Esophagus squamous epithelium (tissue), 5 donors: Measurements from ENCODE around the gene CCL4. TPM values are rescaled to one million over a fixed set of nuclear protein-coding genes. Genes with fewer than 3 reads are reported as not detected.
"Not testable (repeated sequence)": the region's sequence is repeated elsewhere in the genome, so short reads cannot be mapped to it uniquely, and the experiment has no call there.

Experiments used
- DNase-seq: peaks from one replicate; lab custom pipeline; 2025; lab: John Stamatoyannopoulos, UW
- H3K27ac ChIP-seq, 4 donors: fragments of 200-600 bp; sonication (generic); one replicate each; pipeline ENCODE4 v1.5.1; 2016 to 2019; ENCODE audit warnings: mild to moderate bottlenecking in 1 of 4
- H3K27me3 ChIP-seq, 4 donors: fragments of 200-600 bp; sonication (generic); 1 replicate in 3 of 4; 2 replicates in 1 of 4; pipeline versions ENCODE4 v1.5.1 to v1.6.0; 2017 to 2021; ENCODE audit warnings: antibody characterized with exemption in 1 of 4
- H3K36me3 ChIP-seq, 3 donors: fragments of 200-600 bp; sonication (generic); one replicate each; pipeline ENCODE4 v1.5.1; 2016 to 2019
- H3K4me1 ChIP-seq, 3 donors: fragments of 200-600 bp; sonication (generic); one replicate each; pipeline ENCODE4 v1.5.1; 2017 to 2019
- H3K4me3 ChIP-seq, 4 donors: fragments of 200-600 bp; sonication (generic); 1 replicate in 3 of 4; 2 replicates in 1 of 4; pipeline ENCODE4 v1.5.1; 2016 to 2019; ENCODE audit warnings: mild to moderate bottlenecking in 2 of 4, moderate library complexity in 1 of 4
- H3K9me3 ChIP-seq, 3 donors: fragments of 200-600 bp; sonication (generic); one replicate each; pipeline ENCODE4 v1.5.1; 2016 to 2019
- POLR2A ChIP-seq, 4 donors: fragments of 450-650 bp; IDR thresholded peaks; one replicate each; pipeline ENCODE4 v1.6.1; 2017; ENCODE audit warnings: antibody characterized with exemption in 4 of 4, mild to moderate bottlenecking in 4 of 4, moderate library complexity in 3 of 4
- WGBS, 2 donors: methylation state at CpG; one replicate each; pipeline ENCODE4 v1.1.5; 2018; 5-methylcytosine and 5-hydroxymethylcytosine counted together
- intact Hi-C: fragments of 100-400 bp; cut with DNase I; formaldehyde crosslinking; loops from one replicate; pipeline ENCODE4 v1.15.0; 2022
- total RNA-seq, 4 donors: library from RNA; depleted of rRNA; stranded (reverse); fragments of >200 nt; gene quantifications; one replicate each; pipeline ENCODE4 v1.1.0, GENCODE V29; 2016
- TF ChIP-seq, protein P1 (sequence below), 6 experiments: fragments of 450-650 bp in 4 of 6; fragments of 200-600 bp in 2 of 6; sonication (generic) in 2 of 6; IDR thresholded peaks; one replicate each; pipeline ENCODE4 v1.5.1; 2016 to 2019; ENCODE audit warnings: antibody characterized with exemption in 6 of 6, mild to moderate bottlenecking in 4 of 6, moderate library complexity in 4 of 6
- donor health status: DM: yes; HTN: yes; CAD: no.

Gene CCL4
- total RNA-seq, 4 donors from 2014 or later: 0.56 to 3.2 (median 2.6) TPM

DNA sequence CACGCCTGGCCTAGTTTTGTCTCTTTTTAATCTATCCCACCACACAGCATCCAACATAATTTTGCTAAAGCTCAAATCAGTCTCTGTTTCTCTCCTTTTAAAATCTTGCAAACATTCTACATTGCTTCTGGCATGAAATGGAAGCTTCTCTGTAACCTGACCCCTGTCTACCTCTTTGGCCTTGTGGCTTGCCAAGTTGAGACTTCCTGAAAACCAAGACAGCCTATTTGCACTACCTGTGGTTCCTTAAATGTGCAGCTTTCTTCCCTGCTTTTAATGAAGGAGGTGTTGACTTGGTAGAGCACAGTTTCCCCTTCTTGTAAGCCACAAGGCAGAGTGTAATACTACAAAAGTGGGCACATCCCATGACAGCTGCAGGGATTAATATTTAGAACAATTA lies 7.6 kb upstream of the CCL4 start:
- Histone ChIP-seq H3K9me3 (no peaks in the 10 kb centered on the region), H3K27ac (no peak overlapping the region), H3K4me1 (no peaks in the 10 kb centered on the region), H3K27me3 (peaks cover 0 to 9% (median 0%) of the 10 kb centered on the region in 4 donors), H3K4me3 (no peak overlapping the region), H3K36me3 (no peaks in the 10 kb centered on the region)
- WGBS, 2 donors: 65 to 100% methylated on average over 1 of the region's 1 CpG
- no peak for DNase-seq
- intact Hi-C loops: no loop called here
- TF ChIP-seq, protein P1, sequence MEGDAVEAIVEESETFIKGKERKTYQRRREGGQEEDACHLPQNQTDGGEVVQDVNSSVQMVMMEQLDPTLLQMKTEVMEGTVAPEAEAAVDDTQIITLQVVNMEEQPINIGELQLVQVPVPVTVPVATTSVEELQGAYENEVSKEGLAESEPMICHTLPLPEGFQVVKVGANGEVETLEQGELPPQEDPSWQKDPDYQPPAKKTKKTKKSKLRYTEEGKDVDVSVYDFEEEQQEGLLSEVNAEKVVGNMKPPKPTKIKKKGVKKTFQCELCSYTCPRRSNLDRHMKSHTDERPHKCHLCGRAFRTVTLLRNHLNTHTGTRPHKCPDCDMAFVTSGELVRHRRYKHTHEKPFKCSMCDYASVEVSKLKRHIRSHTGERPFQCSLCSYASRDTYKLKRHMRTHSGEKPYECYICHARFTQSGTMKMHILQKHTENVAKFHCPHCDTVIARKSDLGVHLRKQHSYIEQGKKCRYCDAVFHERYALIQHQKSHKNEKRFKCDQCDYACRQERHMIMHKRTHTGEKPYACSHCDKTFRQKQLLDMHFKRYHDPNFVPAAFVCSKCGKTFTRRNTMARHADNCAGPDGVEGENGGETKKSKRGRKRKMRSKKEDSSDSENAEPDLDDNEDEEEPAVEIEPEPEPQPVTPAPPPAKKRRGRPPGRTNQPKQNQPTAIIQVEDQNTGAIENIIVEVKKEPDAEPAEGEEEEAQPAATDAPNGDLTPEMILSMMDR (IDR thresholded peaks at IDR 0.05): no peak
- TF ChIP-seq POLR2A (IDR thresholded peaks at IDR 0.05): no peak

DNA sequence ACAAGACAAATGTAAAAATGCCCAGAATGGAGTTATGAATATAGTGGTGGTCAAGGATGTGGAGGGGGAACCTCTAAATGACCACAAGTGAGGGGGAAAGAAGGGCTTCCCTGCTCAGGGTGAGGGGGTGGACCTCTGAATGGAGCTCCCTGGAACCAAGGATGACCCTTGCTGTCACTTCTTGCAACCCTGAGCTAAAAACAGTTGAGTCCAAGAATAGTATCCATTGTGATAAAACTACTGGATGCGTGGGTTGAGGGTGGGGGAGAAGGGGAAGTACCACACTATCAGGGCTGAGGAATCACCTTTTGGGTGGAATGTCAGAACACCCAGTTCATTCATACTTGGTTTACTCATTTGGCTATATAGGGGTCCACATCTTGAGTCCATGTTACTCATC lies 4.6 kb upstream of the CCL4 start:
- H3K27ac ChIP-seq, H3K4me3 ChIP-seq, H3K4me1 ChIP-seq, H3K36me3 ChIP-seq, DNase-seq, H3K9me3 ChIP-seq, H3K27me3 ChIP-seq, intact Hi-C loops: not testable (repeated sequence)
- 70 to 100% methylated on average over 1 of the region's 1 CpG for WGBS, 2 donors

DNA sequence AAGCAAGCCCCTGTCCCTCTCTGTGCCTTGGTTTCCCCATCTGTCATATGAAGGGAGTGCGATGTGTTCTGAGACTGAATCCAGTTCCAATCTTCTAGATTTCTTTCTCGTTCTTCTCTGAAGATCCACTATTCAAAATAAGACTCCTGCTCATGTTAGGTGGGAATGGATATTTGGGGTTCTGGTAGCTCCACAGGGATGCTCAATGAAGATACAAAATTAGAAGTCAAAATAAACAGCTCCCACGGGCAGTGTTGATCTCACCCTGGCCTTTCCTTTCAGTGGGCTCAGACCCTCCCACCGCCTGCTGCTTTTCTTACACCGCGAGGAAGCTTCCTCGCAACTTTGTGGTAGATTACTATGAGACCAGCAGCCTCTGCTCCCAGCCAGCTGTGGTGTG lies 619 bp downstream of the CCL4 start:
- peak overlapping the region in 1 of 4 donors; percentile 21 for H3K27ac ChIP-seq
- not testable (repeated sequence) for DNase-seq

DNA sequence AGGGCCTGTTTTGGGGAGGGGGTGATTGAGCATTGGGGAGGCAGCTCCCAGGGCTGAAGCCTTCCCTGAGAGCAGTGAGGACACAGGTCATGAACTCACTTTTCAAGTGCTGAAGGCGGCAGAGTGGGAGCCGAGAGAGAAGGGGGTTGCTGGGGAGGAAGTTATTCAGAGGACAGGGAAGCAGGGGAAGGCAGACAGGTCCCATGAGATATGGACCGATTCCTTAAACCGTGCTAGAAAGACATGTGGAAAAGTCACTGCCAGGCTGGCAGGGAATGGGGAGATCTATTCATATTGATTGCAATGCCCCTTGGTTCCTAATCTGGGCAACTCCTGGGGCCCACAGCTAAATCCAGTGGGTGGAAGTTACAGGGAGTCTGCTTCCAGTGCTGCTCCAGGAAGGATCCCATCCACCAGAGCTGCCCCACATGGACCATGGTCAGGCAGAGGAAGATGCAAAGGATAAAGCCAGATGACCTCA lies 1.1 kb downstream of the CCL4 start:
- intact Hi-C loops: no loop called here
- Histone ChIP-seq H3K36me3 (no peaks in the 10 kb centered on the region), H3K4me1 (no peaks in the 10 kb centered on the region), H3K4me3 (no peak overlapping the region), H3K27ac (peak overlapping the region in 1 of 4 donors; percentile 21), H3K27me3 (peaks cover 0 to 5% (median 0%) of the 10 kb centered on the region in 4 donors), H3K9me3 (no peaks in the 10 kb centered on the region)
- WGBS, 2 donors: 27 to 42% methylated on average over 4 of the region's 4 CpGs
- no peak for TF ChIP-seq POLR2A (IDR thresholded peaks at IDR 0.05)
- TF ChIP-seq, protein P1 (IDR thresholded peaks at IDR 0.05): no peak
- no peak for DNase-seq

More for the DNA sequence above, 619 bp downstream of the CCL4 start:
- intact Hi-C loops, H3K4me1 ChIP-seq, H3K36me3 ChIP-seq, H3K9me3 ChIP-seq, H3K27me3 ChIP-seq: not testable (repeated sequence)
- 59 to 100% methylated on average over 1 to 5 of the region's 7 CpGs for WGBS, 2 donors
- H3K4me3 ChIP-seq: peak overlapping the region in 1 of 4 donors; percentile 11

DNA sequence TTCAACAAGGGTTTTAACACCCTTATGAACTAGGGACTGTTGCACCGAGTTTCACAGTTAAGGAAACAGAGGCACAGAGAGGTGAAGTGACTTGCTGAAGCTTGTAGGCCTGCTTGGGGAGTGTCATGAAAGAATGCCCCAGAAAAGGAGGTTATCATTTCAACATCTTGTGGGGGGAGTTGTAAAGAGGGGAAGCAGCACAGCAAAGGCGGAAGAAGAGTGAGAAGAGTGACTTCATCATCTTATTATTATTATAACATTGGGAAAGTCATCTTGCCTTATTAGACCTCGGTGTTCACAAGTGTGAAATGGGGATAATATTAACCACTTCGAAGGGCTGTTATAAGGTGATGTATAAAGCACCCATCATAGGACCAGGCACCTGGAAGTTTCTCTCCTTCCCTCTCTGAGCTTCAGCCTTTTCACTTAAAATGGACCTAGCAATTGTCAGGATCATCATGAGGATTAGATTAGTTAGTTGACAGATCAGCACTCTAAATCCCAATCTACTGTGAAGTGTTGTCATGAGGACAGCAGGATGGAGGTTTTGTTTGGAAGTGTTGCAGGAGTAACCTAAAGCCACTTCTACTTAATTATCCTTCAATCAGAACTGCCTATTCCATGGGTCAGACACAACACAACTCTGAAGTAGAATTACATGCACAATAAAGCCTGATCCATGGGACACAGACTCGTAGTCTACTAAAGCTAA lies 2.3 kb downstream of the CCL4 start:
- 70 to 76% methylated on average over 5 of the region's 5 CpGs for WGBS, 2 donors
- no peak for DNase-seq
- Histone ChIP-seq H3K4me3 (no peak overlapping the region), H3K9me3 (no peaks in the 10 kb centered on the region), H3K27ac (no peak overlapping the region), H3K4me1 (no peaks in the 10 kb centered on the region), H3K36me3 (no peaks in the 10 kb centered on the region), H3K27me3 (peaks cover 0 to 11% (median 0%) of the 10 kb centered on the region in 4 donors)
- TF ChIP-seq, protein P1 (IDR thresholded peaks at IDR 0.05): no peak
- no peak for TF ChIP-seq POLR2A (IDR thresholded peaks at IDR 0.05)
- intact Hi-C loops: no loop called here

DNA sequence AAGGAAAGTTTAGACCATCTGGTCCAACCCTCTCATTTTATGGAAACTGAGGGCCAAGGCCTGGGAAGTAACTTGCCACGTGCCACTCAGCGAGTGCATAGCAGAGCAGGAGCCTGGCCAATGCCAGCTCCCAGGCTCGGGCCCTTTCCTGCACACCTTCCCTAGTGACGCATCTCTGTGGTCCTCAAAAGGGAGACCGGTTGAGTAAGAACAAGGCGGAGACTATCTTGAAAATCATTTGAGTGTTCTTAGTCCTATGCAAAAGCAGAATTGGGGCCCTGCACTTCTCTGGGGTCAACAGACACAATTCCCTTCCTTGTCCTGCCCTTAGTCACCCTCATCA lies 2.8 kb downstream of the CCL4 start:
- no peak overlapping the region for H3K4me3 ChIP-seq
- no peaks in the 10 kb centered on the region for H3K36me3 ChIP-seq
- intact Hi-C loops: no loop called here
- DNase-seq: no peak
- no peaks in the 10 kb centered on the region for H3K4me1 ChIP-seq
- peaks cover 0 to 11% (median 0%) of the 10 kb centered on the region in 4 donors for H3K27me3 ChIP-seq
- TF ChIP-seq POLR2A (IDR thresholded peaks at IDR 0.05): no peak
- TF ChIP-seq, protein P1 (IDR thresholded peaks at IDR 0.05): no peak
- WGBS, 2 donors: 64 to 84% methylated on average over 4 to 6 of the region's 6 CpGs
- H3K27ac ChIP-seq: no peak overlapping the region
- H3K9me3 ChIP-seq: no peaks in the 10 kb centered on the region
